Spinal cord (tissue), 10 donors: ENCODE measurements around the gene CBL. TPM values are rescaled to one million over a fixed set of nuclear protein-coding genes. Genes with fewer than 3 reads are reported as not detected.

ENCODE experiments used
- DNase-seq, 6 donors: peaks; one replicate each; pipeline versions ENCODE4 v3.0.0 to v3.0.0-alpha.2; 2013 to 2015; ENCODE audit warnings: low spot score in 6 of 6, low read depth in 4 of 6
- H3K27ac ChIP-seq: one replicate; pipeline ENCODE4 v1.5.1; 2013; ENCODE audit warnings: low read depth, low read length, control low read depth
- H3K27me3 ChIP-seq: one replicate; pipeline ENCODE4 v1.6.1; 2013; ENCODE audit warnings: low read length; ENCODE audit not compliant: control insufficient read depth, insufficient read depth
- H3K36me3 ChIP-seq: one replicate; pipeline ENCODE4 v1.6.1; 2013; ENCODE audit warnings: low read length; ENCODE audit not compliant: control insufficient read depth, insufficient read depth
- H3K4me1 ChIP-seq: one replicate; pipeline ENCODE4 v1.6.1; 2013; ENCODE audit warnings: low read length; ENCODE audit not compliant: control insufficient read depth, insufficient read depth
- H3K4me3 ChIP-seq: one replicate; pipeline ENCODE4 v1.5.1; 2013; ENCODE audit warnings: low read depth, low read length, control low read depth
- H3K9me3 ChIP-seq: one replicate; pipeline ENCODE4 v1.6.1; 2013; ENCODE audit warnings: low read length; ENCODE audit not compliant: control insufficient read depth, insufficient read depth
- WGBS: methylation state at CpG from one replicate; pipeline ENCODE4 v1.1.5; 2013; ENCODE audit warnings: missing lambda C conversion rate; ENCODE audit not compliant: insufficient coverage; 5-methylcytosine and 5-hydroxymethylcytosine counted together
- polyA plus RNA-seq, 2 donors: library from polyadenylated mRNA; unstranded; fragments of 120-200 nt; gene quantifications; one replicate each; pipeline ENCODE4 v1.2.1, GENCODE V29; 2013; ENCODE audit not compliant: insufficient read length in 2 of 2
- total RNA-seq, 2 donors: library from RNA; depleted of rRNA in 1 of 2; stranded (reverse); fragments of 120-200 nt in 1 of 2; fragments of >200 nt in 1 of 2; gene quantifications; one replicate each; pipeline versions ENCODE4 v1.2.3 to v1.2.4, GENCODE V29; 2013 to 2014
- donor health status: healthy.

The CBL gene
- total and polyA plus RNA-seq, 4 donors: 13.4 to 37.4 (median 22.3) TPM

GRCh38 chr11:119205080-119205479, 1.1 kb upstream of the CBL start:
- WGBS: 92% methylated on average over 2 of the region's 10 CpGs
- DNase-seq: no peak
- Histone ChIP-seq H3K27me3 (no peaks in the 10 kb centered on the region), H3K9me3 (no peaks in the 10 kb centered on the region), H3K4me1 (peaks cover 10% of the 10 kb centered on the region), H3K4me3 (no peak overlapping the region), H3K27ac (no peak overlapping the region), H3K36me3 (no peaks in the 10 kb centered on the region)

- no peaks in the 10 kb centered on the region for H3K9me3 ChIP-seq
- DNase-seq: peak in 3 of 6 donors; percentile 17 to 69 (median 22)
- H3K27me3 ChIP-seq: no peaks in the 10 kb centered on the region
- no peaks in the 10 kb centered on the region for H3K36me3 ChIP-seq
- peak overlapping the region; percentile 94 for H3K27ac ChIP-seq
- H3K4me3 ChIP-seq: peak overlapping the region; percentile 91
- 0% methylated on average over 12 of the region's 41 CpGs for WGBS
- H3K4me1 ChIP-seq: peaks cover 10% of the 10 kb centered on the region
These were observed 624 bp downstream of the CBL start for GRCh38 chr11:119206511-119207414.

- Histone ChIP-seq H3K4me1 (peaks cover 10% of the 10 kb centered on the region), H3K4me3 (peak overlapping the region; percentile 91), H3K36me3 (no peaks in the 10 kb centered on the region), H3K27ac (peak overlapping the region; percentile 76), H3K9me3 (no peaks in the 10 kb centered on the region), H3K27me3 (no peaks in the 10 kb centered on the region)
- DNase-seq: peak in 1 of 6 donors; percentile 48
- 0% methylated on average over 1 of the region's 11 CpGs for whole genome bisulfite sequencing
These were observed 1.3 kb downstream of the CBL start for GRCh38 chr11:119207415-119207960.

GRCh38 chr11:119209186-119209585, 3.0 kb downstream of the CBL start:
- Histone ChIP-seq H3K4me1 (peaks cover 10% of the 10 kb centered on the region), H3K9me3 (no peaks in the 10 kb centered on the region), H3K27me3 (no peaks in the 10 kb centered on the region), H3K4me3 (no peak overlapping the region), H3K36me3 (no peaks in the 10 kb centered on the region), H3K27ac (no peak overlapping the region)
- DNase-seq: no peak
- WGBS: 88% methylated on average over 6 of the region's 7 CpGs

- H3K4me3 ChIP-seq: no peak overlapping the region
- peaks cover 10% of the 10 kb centered on the region for H3K4me1 ChIP-seq
- no CpG with 5 or more reads among the region's 3 CpGs for WGBS
- H3K36me3 ChIP-seq: no peaks in the 10 kb centered on the region
- no peak overlapping the region for H3K27ac ChIP-seq
- no peaks in the 10 kb centered on the region for H3K9me3 ChIP-seq
- DNase-seq: no peak
- no peaks in the 10 kb centered on the region for H3K27me3 ChIP-seq
These were observed 3.9 kb downstream of the CBL start for GRCh38 chr11:119210050-119210449.

- Histone ChIP-seq H3K4me3 (no peak overlapping the region), H3K36me3 (no peaks in the 10 kb centered on the region), H3K9me3 (no peaks in the 10 kb centered on the region), H3K4me1 (peaks cover 4% of the 10 kb centered on the region), H3K27ac (no peak overlapping the region), H3K27me3 (no peaks in the 10 kb centered on the region)
- DNase-seq: no peak
- WGBS: no CpG with 5 or more reads among the region's 8 CpGs
These were observed 12.2 kb downstream of the CBL start for GRCh38 chr11:119218141-119218878.

GRCh38 chr11:119222308-119222707, 16.2 kb downstream of the CBL start:
- no peaks in the 10 kb centered on the region for H3K36me3 ChIP-seq
- no peaks in the 10 kb centered on the region for H3K9me3 ChIP-seq
- peak in 2 of 6 donors; percentile 73 to 81 for DNase-seq
- H3K4me1 ChIP-seq: peaks cover 4% of the 10 kb centered on the region
- no peak overlapping the region for H3K4me3 ChIP-seq
- H3K27me3 ChIP-seq: no peaks in the 10 kb centered on the region
- H3K27ac ChIP-seq: peak overlapping the region; percentile 29
- WGBS: 0% methylated on average over 2 of the region's 2 CpGs

GRCh38 chr11:119222891-119223290, 16.8 kb downstream of the CBL start:
- Histone ChIP-seq H3K27ac (peak overlapping the region; percentile 61), H3K27me3 (no peaks in the 10 kb centered on the region), H3K4me1 (peaks cover 4% of the 10 kb centered on the region), H3K9me3 (no peaks in the 10 kb centered on the region), H3K36me3 (peaks cover under 1% of the 10 kb centered on the region), H3K4me3 (no peak overlapping the region)
- no peak for DNase-seq
- WGBS: 92% methylated on average over 2 of the region's 5 CpGs

- H3K4me1 ChIP-seq: peaks cover 4% of the 10 kb centered on the region
- H3K4me3 ChIP-seq: no peak overlapping the region
- DNase-seq: no peak
- H3K27me3 ChIP-seq: no peaks in the 10 kb centered on the region
- peaks cover 2% of the 10 kb centered on the region for H3K36me3 ChIP-seq
- no peaks in the 10 kb centered on the region for H3K9me3 ChIP-seq
- WGBS: no CpG with 5 or more reads among the region's 1 CpG
- H3K27ac ChIP-seq: no peak overlapping the region
These were observed 17.7 kb downstream of the CBL start for GRCh38 chr11:119223856-119224255.
